ENCODE measurements around the gene PPP1R7. TPM values are rescaled to one million over a fixed set of nuclear protein-coding genes. Genes with fewer than 3 reads are reported as not detected.

PPP1R7 gene
- total and polyA plus RNA-seq, 2 of the 4 experiments (the other 2 are of a cell fraction): 60.8 to 70.0 TPM

DNA sequence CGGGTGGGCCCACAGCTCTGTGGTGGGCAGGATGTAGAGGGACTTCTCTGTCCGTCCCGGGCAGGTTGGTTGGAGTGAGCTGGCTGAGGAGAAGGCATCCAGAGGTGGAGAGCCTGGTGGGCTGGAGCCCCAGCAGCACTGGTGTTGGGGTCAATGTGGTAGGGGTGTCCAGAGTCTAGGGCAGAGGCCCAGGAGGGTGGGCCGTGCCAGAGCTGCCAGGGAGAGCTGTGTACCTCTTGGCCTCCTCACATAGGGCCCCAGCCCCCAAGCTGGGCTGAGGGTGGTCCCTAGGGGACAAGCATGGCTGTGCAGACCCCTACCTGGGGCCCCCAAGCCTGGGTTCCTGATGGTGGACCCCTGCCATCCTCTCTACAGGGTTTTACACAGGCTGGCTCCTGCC is 54.2 kb downstream of the PPP1R7 start:
- DNase-seq: no peak
- ChIA-PET POLR2A (ENCODE audit: unreplicated experiment) (no interaction called here), CTCF (no interaction called here)
- no peak overlapping the region for H2BK120ac ChIP-seq (ENCODE audit: low read depth, low read length)
- H3K18ac ChIP-seq (ENCODE audit: low read depth, low read length): no peak overlapping the region
- H2AK5ac ChIP-seq (ENCODE audit: low read depth, low read length): no peak overlapping the region
- H2AK9ac ChIP-seq (replicated peaks; ENCODE audit: low read depth, low read length, poor library complexity): no peak overlapping the region
- no peak overlapping the region for H2AFZ ChIP-seq (replicated peaks; ENCODE audit: low read length, poor library complexity)
- no peak overlapping the region for H3K4ac ChIP-seq (ENCODE audit: low read depth, low read length)
- no peak overlapping the region for H3K27ac ChIP-seq (ENCODE audit: insufficient read depth, low read length)
- H3K4me1 ChIP-seq (ENCODE audit: control insufficient read depth, insufficient read depth, low read length): no peaks in the 10 kb centered on the region
- H3K4me3 ChIP-seq (ENCODE audit: insufficient read depth, low read depth, low read length): no peak overlapping the region
- no peaks in the 10 kb centered on the region for H3K9me3 ChIP-seq (ENCODE audit: control insufficient read depth, insufficient read depth, low read length)
- no peak for TF ChIP-seq BHLHE40 (IDR thresholded peaks at IDR 0.05; ENCODE audit: low read depth, low read length)
- no peak for TF ChIP-seq POLR2A (IDR thresholded peaks at IDR 0.05; ENCODE audit: low read depth, low read length)
- no peak for TF ChIP-seq RCOR1 (IDR thresholded peaks at IDR 0.05; ENCODE audit: insufficient replicate concordance, low read length)
- TF ChIP-seq, protein P1, sequence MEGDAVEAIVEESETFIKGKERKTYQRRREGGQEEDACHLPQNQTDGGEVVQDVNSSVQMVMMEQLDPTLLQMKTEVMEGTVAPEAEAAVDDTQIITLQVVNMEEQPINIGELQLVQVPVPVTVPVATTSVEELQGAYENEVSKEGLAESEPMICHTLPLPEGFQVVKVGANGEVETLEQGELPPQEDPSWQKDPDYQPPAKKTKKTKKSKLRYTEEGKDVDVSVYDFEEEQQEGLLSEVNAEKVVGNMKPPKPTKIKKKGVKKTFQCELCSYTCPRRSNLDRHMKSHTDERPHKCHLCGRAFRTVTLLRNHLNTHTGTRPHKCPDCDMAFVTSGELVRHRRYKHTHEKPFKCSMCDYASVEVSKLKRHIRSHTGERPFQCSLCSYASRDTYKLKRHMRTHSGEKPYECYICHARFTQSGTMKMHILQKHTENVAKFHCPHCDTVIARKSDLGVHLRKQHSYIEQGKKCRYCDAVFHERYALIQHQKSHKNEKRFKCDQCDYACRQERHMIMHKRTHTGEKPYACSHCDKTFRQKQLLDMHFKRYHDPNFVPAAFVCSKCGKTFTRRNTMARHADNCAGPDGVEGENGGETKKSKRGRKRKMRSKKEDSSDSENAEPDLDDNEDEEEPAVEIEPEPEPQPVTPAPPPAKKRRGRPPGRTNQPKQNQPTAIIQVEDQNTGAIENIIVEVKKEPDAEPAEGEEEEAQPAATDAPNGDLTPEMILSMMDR (conservative IDR thresholded peaks at IDR 0.05; ENCODE audit: low read depth, low read length): no peak
- TF ChIP-seq MAZ (IDR thresholded peaks at IDR 0.05; ENCODE audit: borderline replicate concordance, low read depth, low read length): no peak
- no peak for TF ChIP-seq FOS (IDR thresholded peaks at IDR 0.05; ENCODE audit: low read depth, low read length)
- TF ChIP-seq RAD21 (IDR thresholded peaks at IDR 0.05; ENCODE audit: low read length): no peak
- TF ChIP-seq, protein P2, sequence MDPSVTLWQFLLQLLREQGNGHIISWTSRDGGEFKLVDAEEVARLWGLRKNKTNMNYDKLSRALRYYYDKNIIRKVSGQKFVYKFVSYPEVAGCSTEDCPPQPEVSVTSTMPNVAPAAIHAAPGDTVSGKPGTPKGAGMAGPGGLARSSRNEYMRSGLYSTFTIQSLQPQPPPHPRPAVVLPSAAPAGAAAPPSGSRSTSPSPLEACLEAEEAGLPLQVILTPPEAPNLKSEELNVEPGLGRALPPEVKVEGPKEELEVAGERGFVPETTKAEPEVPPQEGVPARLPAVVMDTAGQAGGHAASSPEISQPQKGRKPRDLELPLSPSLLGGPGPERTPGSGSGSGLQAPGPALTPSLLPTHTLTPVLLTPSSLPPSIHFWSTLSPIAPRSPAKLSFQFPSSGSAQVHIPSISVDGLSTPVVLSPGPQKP (IDR thresholded peaks at IDR 0.05; ENCODE audit: borderline replicate concordance, low read depth, low read length): no peak
- no peak for TF ChIP-seq NFE2L2 (IDR thresholded peaks at IDR 0.05; ENCODE audit: low read depth, low read length)
- no peak for TF ChIP-seq MAFK (IDR thresholded peaks at IDR 0.05; ENCODE audit: low read depth, low read length)
- TF ChIP-seq CHD1 (IDR thresholded peaks at IDR 0.05; ENCODE audit: low read depth, low read length): no peak
- TF ChIP-seq MXI1 (IDR thresholded peaks at IDR 0.05; ENCODE audit: borderline replicate concordance, low read depth, low read length): no peak
- no peak for TF ChIP-seq RFX5 (IDR thresholded peaks at IDR 0.05; ENCODE audit: low read depth, low read length)
- TF ChIP-seq SMC3 (IDR thresholded peaks at IDR 0.05; ENCODE audit: low read depth, low read length): no peak
- TF ChIP-seq, protein P3, sequence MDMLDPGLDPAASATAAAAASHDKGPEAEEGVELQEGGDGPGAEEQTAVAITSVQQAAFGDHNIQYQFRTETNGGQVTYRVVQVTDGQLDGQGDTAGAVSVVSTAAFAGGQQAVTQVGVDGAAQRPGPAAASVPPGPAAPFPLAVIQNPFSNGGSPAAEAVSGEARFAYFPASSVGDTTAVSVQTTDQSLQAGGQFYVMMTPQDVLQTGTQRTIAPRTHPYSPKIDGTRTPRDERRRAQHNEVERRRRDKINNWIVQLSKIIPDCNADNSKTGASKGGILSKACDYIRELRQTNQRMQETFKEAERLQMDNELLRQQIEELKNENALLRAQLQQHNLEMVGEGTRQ (IDR thresholded peaks at IDR 0.05; ENCODE audit: low read depth, low read length): no peak
- no peak for TF ChIP-seq CEBPB (IDR thresholded peaks at IDR 0.05; ENCODE audit: low read depth, low read length)
- H4K91ac ChIP-seq (ENCODE audit: insufficient read depth, low read depth, low read length): no peak overlapping the region
- H4K8ac ChIP-seq (ENCODE audit: low read depth in 2 of 2, low read length in 2 of 2): no peak overlapping the region
- no peak overlapping the region for H2BK20ac ChIP-seq (ENCODE audit: low read depth, low read length)
- no peak overlapping the region for H2BK5ac ChIP-seq (ENCODE audit: low read depth, low read length, poor library complexity, severe bottlenecking)
- H3K56ac ChIP-seq (ENCODE audit: extremely low read depth, insufficient read depth, low read length): no peak overlapping the region
- no peak overlapping the region for H4K5ac ChIP-seq (ENCODE audit: low read depth, low read length)
- intact Hi-C loops (cut with micrococcal nuclease) (no loop called here), dilution Hi-C loops (cut with HindIII; ENCODE audit: low sequenced_read_pairs, unreplicated experiment) (no loop called here), in situ Hi-C loops (cut with MboI; ENCODE audit: low sequenced_read_pairs) (no loop called here)
- no peak overlapping the region for H3K4me2 ChIP-seq (ENCODE audit: low read depth, low read length)
- H3K9me1 ChIP-seq (ENCODE audit: insufficient read depth, low read length): no peaks in the 10 kb centered on the region
- H3K79me1 ChIP-seq (ENCODE audit: low read depth in 1 of 2, low read length in 2 of 2): no peaks in the 10 kb centered on the region
- no peak for ATAC-seq (ENCODE audit: low read depth)
- H3K14ac ChIP-seq (replicated peaks; ENCODE audit: low read depth, low read length): no peak overlapping the region
- no peaks in the 10 kb centered on the region for H3K36me3 ChIP-seq (ENCODE audit: control insufficient read depth, insufficient read depth, low read length)
- no peak overlapping the region for H3K9ac ChIP-seq (ENCODE audit: low read depth, low read length)
- 83% methylated on average over 1 of the region's 4 CpGs; no CpG with 5 or more reads in 1 of the 2 experiments for WGBS, 2 experiments (ENCODE audit: extremely low coverage in 2 of 2, insufficient read length in 1 of 2)
- H3K23ac ChIP-seq (ENCODE audit: low read depth, low read length): no peak overlapping the region
- H4K20me1 ChIP-seq (ENCODE audit: insufficient read depth, low read length): no peaks in the 10 kb centered on the region
- peaks cover 2% of the 10 kb centered on the region for H3K27me3 ChIP-seq (ENCODE audit: control insufficient read depth, insufficient read depth, low read length)
- BruUV-seq (replicated peaks): no TSS peak
- H2BK15ac ChIP-seq (ENCODE audit: low read depth, low read length): no peak overlapping the region

Measured in IMR-90 (cell line).